ENCODE data around the gene MACROH2A2.
"Not testable (repeated sequence)": the region's sequence is repeated elsewhere in the genome, so short reads cannot be mapped to it uniquely, and the experiment has no call there.

The MACROH2A2 gene

DNA sequence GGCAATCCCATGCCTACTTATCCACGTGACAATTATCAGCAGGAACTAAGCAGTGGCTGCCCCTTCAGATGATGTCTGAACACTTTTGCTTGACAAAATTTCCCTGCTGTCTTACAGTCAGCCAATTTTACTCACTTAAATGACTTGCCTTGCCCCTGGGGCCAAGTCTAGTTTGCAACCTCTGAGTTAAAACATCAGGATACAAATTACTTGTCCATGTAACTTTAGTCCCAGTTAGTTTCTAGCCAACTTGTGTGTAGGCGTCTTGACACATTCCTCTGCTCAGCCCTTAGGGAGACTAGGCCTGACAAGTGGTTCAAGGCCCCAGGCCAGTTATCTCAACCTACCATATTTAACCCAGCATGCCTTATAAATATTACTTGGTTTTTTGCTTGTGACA lies 105.5 kb downstream of the MACROH2A2 start:
- DNase-seq (ENCODE audit: low read depth in 2 of 2): no peak

DNA sequence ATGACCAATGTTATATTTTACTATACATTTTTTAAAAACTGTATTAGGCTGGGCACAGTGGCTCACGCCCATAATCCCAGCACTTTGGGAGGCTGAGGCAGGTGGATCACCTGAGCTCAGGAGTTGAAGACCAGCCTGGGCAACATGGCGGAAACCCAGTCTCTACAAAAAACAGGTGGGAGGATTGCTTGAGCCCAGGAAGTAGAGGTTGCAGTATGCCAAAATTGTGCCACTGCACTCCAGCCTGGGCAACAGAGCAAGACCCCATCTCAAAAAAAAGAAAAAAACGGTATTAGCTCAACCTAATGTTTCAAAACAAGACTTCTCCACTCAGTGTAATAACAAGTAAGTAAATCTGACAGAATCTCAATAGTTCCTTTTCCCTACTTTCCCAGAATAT lies 106.7 kb downstream of the MACROH2A2 start:
- DNase-seq (ENCODE audit: low read depth in 2 of 2): not testable (repeated sequence)

DNA sequence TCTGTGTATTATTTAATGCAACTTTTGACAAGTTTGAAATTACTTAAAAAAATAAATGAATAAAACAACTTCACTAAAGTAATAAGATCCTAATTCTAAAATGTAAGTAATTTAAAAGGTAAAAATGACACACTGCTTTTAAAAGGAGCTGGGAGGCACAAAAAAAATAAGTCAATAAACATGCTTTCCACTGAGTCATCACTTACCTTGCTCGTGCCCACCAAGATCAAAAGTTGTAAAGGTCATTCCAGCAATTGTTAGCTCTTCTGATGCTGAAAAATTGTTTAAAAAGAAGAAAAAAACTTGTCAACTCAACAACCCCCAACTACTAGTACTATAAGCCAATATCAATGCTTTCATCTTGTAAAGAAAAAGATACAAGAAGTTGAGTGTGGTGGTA lies 108.2 kb downstream of the MACROH2A2 start:
- DNase-seq (ENCODE audit: low read depth in 2 of 2): no peak

Measured in stimulated activated CD8-positive, alpha-beta memory T cell treated with anti-CD3 and anti-CD28 coated beads, Interleukin-7, amount 100 ng/mL, for 1 hour (primary cell).